Naive thymus-derived CD4-positive, alpha-beta T cell (primary cell): Measurements from ENCODE around the gene CD248. TPM values are rescaled to one million over a fixed set of nuclear protein-coding genes. Genes with fewer than 3 reads are reported as not detected.
"Not testable (repeated sequence)": the region's sequence is repeated elsewhere in the genome, so short reads cannot be mapped to it uniquely, and the experiment has no call there.

Experiments
- ATAC-seq: fragments of 150-1000 bp; cut with Tn5 transposase; 2 replicates; pipeline ENCODE4 v1.10.0; 2021; ENCODE audit warnings: mild to moderate bottlenecking, moderate library complexity
- CTCF ChIA-PET: fragments of 350-600 bp; sonication (Branson Sonifier 250); formaldehyde crosslinking; loops from one replicate; lab custom pipeline; 2021; ENCODE audit warnings: antibody characterized with exemption; lab: Charles Lee
- POLR2A ChIA-PET: fragments of 350-600 bp; sonication (Branson Sonifier 250); formaldehyde crosslinking; loops from one replicate; lab custom pipeline; 2021; ENCODE audit warnings: antibody characterized with exemption, inconsistent platforms; lab: Charles Lee
- DNase-seq, 9 donors: peaks; one replicate each; pipeline versions ENCODE4 v3.0.0 to v3.0.0-alpha.2; 2020 to 2022; ENCODE audit warnings: mixed read lengths in 1 of 9
- H3K27ac ChIP-seq: one replicate; pipeline ENCODE4 v1.7.0; 2013; ENCODE audit warnings: mild to moderate bottlenecking, low read depth, low read length, moderate library complexity
- H3K27me3 ChIP-seq, 2 donors: one replicate each; pipeline ENCODE4 v1.7.0; 2013; ENCODE audit warnings: low read length in 2 of 2, mild to moderate bottlenecking in 2 of 2, moderate library complexity in 2 of 2; ENCODE audit not compliant: control insufficient read depth in 2 of 2, insufficient read depth in 2 of 2
- H3K36me3 ChIP-seq, 3 experiments: 1 replicate in 2 of 3; 2 replicates in 1 of 3; pipeline ENCODE4 v1.7.0; 2013; ENCODE audit warnings: low read length in 3 of 3, mild to moderate bottlenecking in 3 of 3, moderate library complexity in 1 of 3; ENCODE audit not compliant: insufficient read depth in 3 of 3, control insufficient read depth in 2 of 3
- H3K4me1 ChIP-seq, 2 donors: one replicate each; pipeline ENCODE4 v1.7.0; 2013; ENCODE audit warnings: low read length in 2 of 2, mild to moderate bottlenecking in 2 of 2, moderate library complexity in 1 of 2; ENCODE audit not compliant: control insufficient read depth in 2 of 2, insufficient read depth in 2 of 2
- H3K4me3 ChIP-seq: 2 replicates; pipeline ENCODE4 v1.7.0; 2013; ENCODE audit warnings: mild to moderate bottlenecking, low read length
- H3K9me3 ChIP-seq, 3 experiments: 1 replicate in 2 of 3; 2 replicates in 1 of 3; pipeline ENCODE4 v1.7.0; 2013; ENCODE audit warnings: low read length in 3 of 3; ENCODE audit not compliant: control insufficient read depth in 2 of 3
- H3K27ac Mint-ChIP-seq, 9 donors: one replicate each; pipeline ENCODE4 v1.8.0; 2020 to 2022; ENCODE audit warnings: mixed read lengths in 9 of 9, mild to moderate bottlenecking in 8 of 9, moderate library complexity in 5 of 9, inconsistent platforms in 2 of 9
- H3K27me3 Mint-ChIP-seq, 5 donors: one replicate each; pipeline ENCODE4 v1.8.0; 2021 to 2022; ENCODE audit warnings: mixed read lengths in 5 of 5, mild to moderate bottlenecking in 1 of 5
- H3K36me3 Mint-ChIP-seq, 5 donors: one replicate each; pipeline ENCODE4 v1.8.0; 2020 to 2022; ENCODE audit warnings: mixed read lengths in 5 of 5, mild to moderate bottlenecking in 3 of 5, inconsistent platforms in 1 of 5
- H3K4me1 Mint-ChIP-seq, 7 donors: one replicate each; pipeline ENCODE4 v1.8.0; 2020 to 2022; ENCODE audit warnings: mixed read lengths in 7 of 7, mild to moderate bottlenecking in 3 of 7, inconsistent platforms in 1 of 7
- H3K4me3 Mint-ChIP-seq, 10 donors: one replicate each; pipeline ENCODE4 v1.8.0; 2020 to 2022; ENCODE audit warnings: mild to moderate bottlenecking in 10 of 10, mixed read lengths in 10 of 10, moderate library complexity in 6 of 10, inconsistent platforms in 2 of 10
- H3K9me3 Mint-ChIP-seq, 11 donors: one replicate each; pipeline ENCODE4 v1.8.0; 2020 to 2022; ENCODE audit warnings: mixed read lengths in 11 of 11, mild to moderate bottlenecking in 4 of 11, inconsistent platforms in 1 of 11, moderate library complexity in 1 of 11
- intact Hi-C, 2 donors: fragments of 100-400 bp; cut with micrococcal nuclease; formaldehyde crosslinking; loops; one replicate each; pipeline ENCODE4 v1.15.1; 2023
- polyA plus RNA-seq, 2 donors: library from polyadenylated mRNA; unstranded; fragments of 300-500 nt; fragmentation: Illumina TruSeq; gene quantifications; one replicate each; pipeline ENCODE4 v1.2.3, GENCODE V29; 2021
- total RNA-seq, 6 experiments: library from RNA in 5 of 6; stranded (reverse) in 5 of 6; gene quantifications; 1 replicate in 5 of 6; 2 replicates in 1 of 6; pipeline ENCODE4 v1.2.3 and lab custom pipeline; 2021 to 2026

CD248 gene
- total and polyA plus RNA-seq, 7 experiments from 2014 or later, result 0.36 to 10.9 (median 2.5) TPM

- Histone ChIP-seq H3K36me3 (no peaks in the 10 kb centered on the region), H3K4me1 (peaks cover 25 to 48% of the 10 kb centered on the region in 2 donors), H3K4me3 (peak overlapping the region; percentile 75), H3K9me3 (no peaks in the 10 kb centered on the region), H3K27ac (peak overlapping the region; percentile 99), H3K27me3 (no peaks in the 10 kb centered on the region)
- Mint-ChIP-seq H3K27me3 (peaks cover 0 to under 1% (median 0%) of the 10 kb centered on the region in 5 donors), H3K27ac (peak overlapping the region; percentile 93 to 100 (median 98)), H3K36me3 (peaks cover 0 to under 1% (median 0%) of the 10 kb centered on the region in 5 donors), H3K9me3 (peaks cover 0 to 1% (median 0%) of the 10 kb centered on the region in 11 donors), H3K4me3 (peak overlapping the region; percentile 63 to 97 (median 94)), H3K4me1 (peaks cover 24 to 48% (median 38%) of the 10 kb centered on the region in 7 donors)
- no peak for ATAC-seq
- no peak for DNase-seq
- ChIA-PET CTCF (interaction anchor here (1.0 to 4.6 kb wide), 9 partner anchors 9 to 76 kb away, joined by 3 to 58 read pairs (median 31); partner anchors contain the start of genes BRMS1 and SLC29A2), POLR2A (interaction anchor here (1.0 to 4.0 kb wide), 17 partner anchors 8 to 890 kb away, joined by 3 to 89 read pairs (median 11); partner anchors contain the start of genes B4GAT1, BRMS1, RBM14 and RBM4B)
- intact Hi-C loops, result no loop called here
Measured at GRCh38 chr11:66313321-66314185, 3.3 kb downstream of the CD248 start.

GRCh38 chr11:66312549-66313320 lies 4.1 kb downstream of the CD248 start:
- H3K4me1 Mint-ChIP-seq, result peaks cover 17 to 40% (median 31%) of the 10 kb centered on the region in 7 donors
- H3K4me1 ChIP-seq, result peaks cover 17 to 40% of the 10 kb centered on the region in 2 donors
- peaks cover 0 to 1% (median 0%) of the 10 kb centered on the region in 11 donors for H3K9me3 Mint-ChIP-seq
- no peaks in the 10 kb centered on the region for H3K9me3 ChIP-seq
- H3K4me3 ChIP-seq, result peak overlapping the region; percentile 92
- H3K36me3 ChIP-seq, result no peaks in the 10 kb centered on the region
- intact Hi-C loops, result loop anchor here (1.0 kb wide), 14 partner anchors 16 to 453 kb away; partner anchors contain the start of genes BRMS1 (in 2 of the 2), PELI3 (in 2 of the 2), RAB1B (in 2 of the 2) and SLC29A2 (in 2 of the 2)
- no peaks in the 10 kb centered on the region for H3K27me3 Mint-ChIP-seq
- H3K27me3 ChIP-seq, result no peaks in the 10 kb centered on the region
- no peaks in the 10 kb centered on the region for H3K36me3 Mint-ChIP-seq
- H3K27ac Mint-ChIP-seq, result peak overlapping the region; percentile 93 to 100 (median 98)
- ATAC-seq, result peak; percentile 80
- ChIA-PET POLR2A (interaction anchor here (0.6 to 4.0 kb wide), 26 partner anchors 9 to 1568 kb away, joined by 3 to 89 read pairs (median 4); partner anchors contain the start of genes B4GAT1, BRMS1, MRPL11 and RAB1B), CTCF (interaction anchor here (1.0 to 4.6 kb wide), 16 partner anchors 9 to 268 kb away, joined by 3 to 58 read pairs (median 12); partner anchors contain the start of genes BRMS1, MRPL11, RIN1 and SLC29A2)
- H3K27ac ChIP-seq, result peak overlapping the region; percentile 99
- DNase-seq, result peak; percentile 97 to 100 (median 98)
- peak overlapping the region; percentile 63 to 97 (median 94) for H3K4me3 Mint-ChIP-seq

GRCh38 chr11:66311965-66312548 lies 4.8 kb downstream of the CD248 start:
- H3K36me3 ChIP-seq, result no peaks in the 10 kb centered on the region
- Mint-ChIP-seq H3K4me3 (peak overlapping the region; percentile 63 to 97 (median 94)), H3K9me3 (peaks cover 0 to 1% (median 0%) of the 10 kb centered on the region in 11 donors), H3K4me1 (peaks cover 17 to 34% (median 25%) of the 10 kb centered on the region in 7 donors), H3K27ac (peak overlapping the region; percentile 93 to 100 (median 98)), H3K36me3 (no peaks in the 10 kb centered on the region), H3K27me3 (peaks cover 0 to 2% (median 0%) of the 10 kb centered on the region in 5 donors)
- H3K9me3 ChIP-seq, result no peaks in the 10 kb centered on the region
- peak overlapping the region; percentile 79 for H3K27ac ChIP-seq
- no peaks in the 10 kb centered on the region for H3K27me3 ChIP-seq
- peak; percentile 93 to 100 (median 100) for DNase-seq
- intact Hi-C loops, result loop anchor here (1.0 kb wide), 14 partner anchors 16 to 453 kb away; partner anchors contain the start of genes BRMS1 (in 2 of the 2), PELI3 (in 2 of the 2), RAB1B (in 2 of the 2) and SLC29A2 (in 2 of the 2)
- ChIA-PET POLR2A (interaction anchor here (0.6 to 4.0 kb wide), 26 partner anchors 10 to 1568 kb away, joined by 3 to 89 read pairs (median 4); partner anchors contain the start of genes B4GAT1, BRMS1, MRPL11 and RAB1B), CTCF (interaction anchor here (0.7 to 4.6 kb wide), 25 partner anchors 8 to 267 kb away, joined by 3 to 58 read pairs (median 6); partner anchors contain the start of genes BRMS1, MRPL11, PELI3 and RIN1)
- peaks cover 11 to 34% of the 10 kb centered on the region in 2 donors for H3K4me1 ChIP-seq
- peak overlapping the region; percentile 92 for H3K4me3 ChIP-seq
- peak; percentile 84 for ATAC-seq

GRCh38 chr11:66311470-66311964 lies 5.3 kb downstream of the CD248 start:
- Mint-ChIP-seq H3K9me3 (peaks cover 0 to 1% (median 0%) of the 10 kb centered on the region in 11 donors), H3K27me3 (peaks cover 0 to 2% (median 0%) of the 10 kb centered on the region in 5 donors), H3K36me3 (no peaks in the 10 kb centered on the region), H3K27ac (peak overlapping the region; percentile 93 to 100 (median 98)), H3K4me3 (peak overlapping the region; percentile 63 to 97 (median 94)), H3K4me1 (peaks cover 17 to 34% (median 25%) of the 10 kb centered on the region in 7 donors)
- no peak for DNase-seq
- Histone ChIP-seq H3K27me3 (no peaks in the 10 kb centered on the region), H3K27ac (peak overlapping the region; percentile 79), H3K36me3 (no peaks in the 10 kb centered on the region), H3K9me3 (no peaks in the 10 kb centered on the region), H3K4me1 (peaks cover 11 to 34% of the 10 kb centered on the region in 2 donors), H3K4me3 (peak overlapping the region; percentile 92)
- CTCF ChIA-PET, result interaction anchor here (0.6 to 4.6 kb wide), 25 partner anchors 8 to 833 kb away, joined by 3 to 58 read pairs (median 6); partner anchors contain the start of genes BRMS1, MRPL11, PELI3 and RIN1
- intact Hi-C loops, result no loop called here
- ATAC-seq, result peak; percentile 44
- POLR2A ChIA-PET, result interaction anchor here (0.6 to 4.0 kb wide), 15 partner anchors 10 to 450 kb away, joined by 3 to 89 read pairs (median 11); partner anchors contain the start of genes B4GAT1, BRMS1, MRPL11 and RAB1B

GRCh38 chr11:66310803-66311440 lies 5.9 kb downstream of the CD248 start:
- ATAC-seq, H3K9me3 ChIP-seq, H3K9me3 Mint-ChIP-seq, H3K36me3 ChIP-seq, H3K4me3 ChIP-seq, H3K27me3 ChIP-seq, H3K27me3 Mint-ChIP-seq, intact Hi-C loops, H3K36me3 Mint-ChIP-seq, DNase-seq, H3K27ac ChIP-seq: not testable (repeated sequence)
- CTCF ChIA-PET, result interaction anchor here (0.6 to 4.6 kb wide), 24 partner anchors 8 to 833 kb away, joined by 3 to 58 read pairs (median 6); partner anchors contain the start of genes BRMS1, MRPL11, PELI3 and RIN1
- H3K4me1 ChIP-seq, result peaks cover 11 to 34% of the 10 kb centered on the region in 2 donors
- POLR2A ChIA-PET, result interaction anchor here (0.6 to 4.0 kb wide), 13 partner anchors 11 to 128 kb away, joined by 3 to 89 read pairs (median 15); partner anchors contain the start of genes B4GAT1, BRMS1, MRPL11 and RAB1B
- H3K4me3 Mint-ChIP-seq, result peak overlapping the region in 1 of 10 donors; percentile 91
- peak overlapping the region in 4 of 9 donors; percentile 38 to 100 (median 98) for H3K27ac Mint-ChIP-seq
- peaks cover 16 to 30% (median 25%) of the 10 kb centered on the region in 7 donors for H3K4me1 Mint-ChIP-seq
